HG03108 (cell line): ENCODE measurements around the gene GPATCH3.
"Not testable (repeated sequence)": the region's sequence is repeated elsewhere in the genome, so short reads cannot be mapped to it uniquely, and the experiment has no call there.

ENCODE experiments used
- ATAC-seq: cut with Tn5 transposase; IDR thresholded peaks from one replicate; pipeline ENCODE4 v1.9.1; 2021; ENCODE audit warnings: moderate library complexity; ENCODE audit not compliant: unreplicated experiment

Gene GPATCH3

DNA sequence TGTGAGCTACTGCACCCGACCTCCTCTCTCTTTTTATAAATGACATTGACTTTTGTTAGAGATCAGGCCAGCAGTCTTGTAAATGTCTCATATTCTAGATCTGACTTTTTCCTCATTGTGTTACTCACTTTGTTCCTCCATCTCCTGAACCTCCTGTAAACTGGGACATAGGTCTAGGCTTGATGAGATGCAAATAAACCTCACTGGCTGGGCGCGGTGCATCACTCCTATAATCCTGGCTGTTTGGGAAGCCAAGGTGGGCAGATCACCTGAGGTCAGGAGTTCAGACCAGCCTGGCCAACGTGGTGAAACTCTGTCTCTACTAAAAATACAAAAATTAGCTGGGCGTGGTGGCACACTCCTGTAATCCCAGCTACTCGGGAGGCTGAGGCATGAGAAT is 52.4 kb downstream of the GPATCH3 start:
- ATAC-seq: not testable (repeated sequence)

DNA sequence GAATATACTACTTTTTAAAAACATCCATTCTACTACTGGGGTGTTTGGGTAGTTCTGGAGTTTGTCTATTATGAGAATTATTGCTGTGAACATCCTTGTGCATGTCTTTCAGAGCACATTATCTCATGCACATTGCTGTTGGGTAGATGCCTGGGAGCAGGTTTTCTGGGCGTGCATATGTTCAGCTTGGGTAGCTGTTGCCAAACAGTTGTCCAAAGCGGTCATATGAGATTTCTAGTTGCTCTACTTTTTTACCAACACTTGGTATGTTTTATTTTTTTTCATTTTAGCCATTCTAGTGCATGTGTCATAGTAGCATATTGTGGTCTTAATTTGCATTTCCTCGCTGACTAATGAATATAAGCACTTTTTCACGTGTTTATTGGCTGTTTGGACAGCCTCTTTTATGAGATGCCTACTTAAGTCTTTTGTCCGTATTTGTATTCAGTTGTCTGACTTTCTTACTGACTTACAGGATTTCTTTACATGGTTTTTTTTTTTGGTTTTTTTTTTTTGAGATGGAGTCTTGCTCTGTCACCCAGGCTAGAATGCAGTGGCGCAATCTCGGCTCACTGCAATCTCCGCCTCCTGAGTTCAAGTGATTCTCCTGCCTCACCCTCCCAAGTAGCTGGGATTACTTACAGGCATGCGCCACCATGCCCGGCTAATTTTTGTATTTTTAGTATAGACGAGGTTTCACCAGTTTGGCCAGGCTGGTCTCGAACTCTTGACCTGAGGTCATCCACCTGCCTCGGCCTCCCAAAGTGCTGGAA is 55.7 kb downstream of the GPATCH3 start:
- ATAC-seq: no peak
